WERI-Rb-1 (cell line): ENCODE data around the gene MYZAP.

ENCODE experiments used
- DNase-seq: peaks from one replicate; pipeline ENCODE4 v3.0.0-alpha.2; 2020
- H3K27ac ChIP-seq: fragments of 250-450 bp; sonication (Bioruptor Pico); 2 replicates; pipeline ENCODE4 v1.5.1; 2020; ENCODE audit warnings: mild to moderate bottlenecking, moderate library complexity
- H3K27me3 ChIP-seq: fragments of 250-450 bp; sonication (Bioruptor Pico); 2 replicates; pipeline ENCODE4 v1.5.1; 2021; ENCODE audit warnings: mild to moderate bottlenecking, low read depth, moderate library complexity; ENCODE audit not compliant: insufficient read depth, severe bottlenecking
- H3K36me3 ChIP-seq: fragments of 250-450 bp; sonication (Bioruptor Pico); 2 replicates; pipeline ENCODE4 v1.5.1; 2020; ENCODE audit warnings: mild to moderate bottlenecking, moderate library complexity
- H3K4me3 ChIP-seq: 2 replicates; pipeline ENCODE4 v1.5.1; 2011; ENCODE audit warnings: low read depth, mild to moderate bottlenecking, control low read depth, low read length
- H3K9me3 ChIP-seq: fragments of 250-450 bp; sonication (Bioruptor Pico); 2 replicates; pipeline ENCODE4 v1.5.1; 2021; ENCODE audit warnings: mild to moderate bottlenecking, moderate library complexity; ENCODE audit not compliant: severe bottlenecking
- CTCF ChIP-seq: IDR thresholded peaks from 2 replicates; pipeline ENCODE4 v1.5.1; 2011; ENCODE audit warnings: low read depth, mild to moderate bottlenecking, control low read depth, inconsistent platforms, low read length

Gene MYZAP

GRCh38 chr15:57640930-57641682 is 49.4 kb downstream of the MYZAP start:
- Histone ChIP-seq H3K4me3 (no peak overlapping the region), H3K9me3 (no peaks in the 10 kb centered on the region), H3K36me3 (no peaks in the 10 kb centered on the region; the same call in 1 of the 2 replicates), H3K27ac (no peak overlapping the region), H3K27me3 (no peaks in the 10 kb centered on the region)
- peak; percentile 35 for DNase-seq
- peak; percentile 44; the same call in 1 of the 2 replicates for TF ChIP-seq CTCF

- TF ChIP-seq CTCF, result no peak
- no peak for DNase-seq
- no peak overlapping the region for H3K4me3 ChIP-seq
These were observed 52.1 kb downstream of the MYZAP start for GRCh38 chr15:57643826-57644225.

DNA sequence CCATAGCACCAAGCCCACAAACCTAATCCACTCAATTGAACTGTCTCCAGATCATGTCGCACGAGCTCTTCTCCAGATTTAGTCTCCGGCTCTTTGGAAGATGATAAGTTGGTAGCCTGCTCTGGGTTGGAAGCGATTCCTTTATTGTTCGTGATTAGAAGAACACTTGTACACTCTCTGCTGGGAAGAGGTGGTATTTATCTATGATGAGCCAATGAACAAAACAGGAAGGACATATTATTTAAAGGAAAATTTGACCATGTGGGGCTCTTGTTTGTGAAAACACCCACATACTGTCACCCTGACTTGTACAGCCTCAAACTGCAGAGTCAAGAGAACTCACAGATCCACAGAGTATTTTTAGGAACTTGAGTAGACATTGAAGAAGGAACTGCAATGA is 54.4 kb downstream of the MYZAP start:
- peak; percentile 39 for DNase-seq
- no peaks in the 10 kb centered on the region; the same call in 1 of the 2 replicates for H3K36me3 ChIP-seq
- no peak for TF ChIP-seq CTCF
- H3K9me3 ChIP-seq, result no peaks in the 10 kb centered on the region
- H3K27me3 ChIP-seq, result no peaks in the 10 kb centered on the region
- no peak overlapping the region for H3K27ac ChIP-seq
- no peak overlapping the region for H3K4me3 ChIP-seq

More at GRCh38 chr15:57643826-57644225, 52.1 kb downstream of the MYZAP start:
- Histone ChIP-seq H3K27ac (no peak overlapping the region), H3K27me3 (no peaks in the 10 kb centered on the region), H3K9me3 (no peaks in the 10 kb centered on the region), H3K36me3 (no peaks in the 10 kb centered on the region; the same call in 1 of the 2 replicates)

DNA sequence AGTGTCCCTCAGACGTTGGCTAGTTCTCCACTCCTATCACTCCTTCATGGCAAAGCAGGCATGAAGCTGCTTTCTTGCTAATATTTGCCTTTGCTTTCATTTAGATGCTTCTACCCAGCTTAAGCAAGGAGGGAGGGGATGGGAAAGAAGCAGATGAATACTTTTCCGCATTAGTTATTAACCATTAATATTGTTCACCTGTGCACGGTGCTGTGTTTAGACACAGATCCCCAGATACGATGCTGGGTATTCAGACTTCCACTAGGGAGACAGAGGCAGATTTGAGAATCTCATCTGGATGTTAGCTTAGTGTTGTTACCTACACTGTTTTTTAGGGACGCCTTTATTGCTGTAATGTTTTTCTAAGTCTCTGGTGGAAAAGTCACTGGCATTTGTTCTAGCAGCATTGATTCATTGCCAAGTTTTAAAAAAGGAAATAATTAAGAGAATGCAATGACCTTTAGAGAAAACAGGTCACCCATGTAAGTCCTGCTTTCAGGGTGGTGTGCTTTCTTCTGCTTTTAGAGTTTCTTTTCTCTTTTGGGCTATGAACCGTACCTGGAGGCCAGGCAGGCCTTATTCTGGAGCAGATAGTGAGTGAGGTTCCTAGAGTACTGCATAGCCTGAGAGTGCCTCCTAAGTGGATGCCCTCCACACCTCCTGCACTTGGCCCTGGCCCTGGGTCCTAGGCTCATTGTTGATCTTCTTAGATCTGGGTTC is 55.5 kb downstream of the MYZAP start:
- H3K27ac ChIP-seq, result no peak overlapping the region
- no peaks in the 10 kb centered on the region for H3K9me3 ChIP-seq
- DNase-seq, result no peak
- H3K36me3 ChIP-seq, result no peaks in the 10 kb centered on the region
- TF ChIP-seq CTCF, result no peak
- H3K27me3 ChIP-seq, result no peaks in the 10 kb centered on the region
- no peak overlapping the region for H3K4me3 ChIP-seq

DNA sequence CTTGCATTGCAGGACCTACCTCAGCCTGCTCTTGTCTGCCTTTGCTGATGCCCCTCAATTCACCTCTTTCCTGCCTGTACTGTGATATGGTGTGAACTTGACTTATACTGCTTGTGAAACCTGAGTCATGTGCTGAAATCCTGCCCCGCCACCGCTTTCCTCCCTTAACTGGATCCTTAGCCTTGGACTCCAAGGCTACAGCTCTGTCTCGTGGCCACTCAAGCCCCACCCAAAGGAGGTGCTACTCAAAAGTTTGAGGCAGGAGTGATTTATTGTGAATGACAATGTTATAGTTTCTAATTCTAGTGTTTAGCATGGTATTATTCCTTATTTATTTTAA is 56.1 kb downstream of the MYZAP start:
- no peak for DNase-seq
- Histone ChIP-seq H3K9me3 (no peaks in the 10 kb centered on the region), H3K27ac (no peak overlapping the region), H3K27me3 (no peaks in the 10 kb centered on the region), H3K4me3 (no peak overlapping the region), H3K36me3 (no peaks in the 10 kb centered on the region)
- TF ChIP-seq CTCF, result no peak
